Glutamatergic neuron (in vitro differentiated cells): ENCODE results near the gene NOCT. TPM values are rescaled to one million over a fixed set of nuclear protein-coding genes. Genes with fewer than 3 reads are reported as not detected.

Experiments used
- DNase-seq: peaks from one replicate; pipeline ENCODE4 v3.0.0; 2022
- H3K27ac Mint-ChIP-seq: one replicate; pipeline ENCODE4 v1.8.0; 2020; ENCODE audit warnings: mild to moderate bottlenecking, mixed read lengths, inconsistent platforms; ENCODE audit not compliant: unreplicated experiment
- H3K27me3 Mint-ChIP-seq: one replicate; pipeline ENCODE4 v1.8.0; 2020; ENCODE audit warnings: mild to moderate bottlenecking, moderate library complexity, mixed read lengths, inconsistent platforms; ENCODE audit not compliant: unreplicated experiment
- H3K36me3 Mint-ChIP-seq: one replicate; pipeline ENCODE4 v1.8.0; 2020; ENCODE audit warnings: mild to moderate bottlenecking, mixed read lengths, inconsistent platforms; ENCODE audit not compliant: unreplicated experiment
- H3K4me1 Mint-ChIP-seq: one replicate; pipeline ENCODE4 v1.8.0; 2020; ENCODE audit warnings: mild to moderate bottlenecking, low read depth, mixed read lengths, inconsistent platforms; ENCODE audit not compliant: unreplicated experiment
- H3K4me3 Mint-ChIP-seq: one replicate; pipeline ENCODE4 v1.8.0; 2020; ENCODE audit warnings: mild to moderate bottlenecking, mixed read lengths, inconsistent platforms; ENCODE audit not compliant: unreplicated experiment
- H3K9me3 Mint-ChIP-seq: one replicate; pipeline ENCODE4 v1.8.0; 2020; ENCODE audit warnings: mild to moderate bottlenecking, moderate library complexity, mixed read lengths, inconsistent platforms; ENCODE audit not compliant: unreplicated experiment
- CTCF ChIP-seq: fragments of 200-600 bp; sonication (generic); IDR thresholded peaks from one replicate; pipeline ENCODE4 v1.5.0; 2021; ENCODE audit not compliant: partially characterized antibody, unreplicated experiment
- total RNA-seq: library from RNA; stranded (reverse); fragmentation: NEBNext Ultra II Directional; extraction: Animal tissue kit (Norgen Biotek cat#: 25700); gene quantifications from one replicate; pipeline ENCODE4 v1.2.1, GENCODE V29; 2021; ENCODE audit not compliant: unreplicated experiment

The NOCT gene
- total RNA-seq, 1 donor from 2014 or later, result 39.1 TPM

- DNase-seq, result peak; percentile 70
- Mint-ChIP-seq H3K4me3 (no peak overlapping the region), H3K9me3 (no peaks in the 10 kb centered on the region), H3K27ac (no peak overlapping the region), H3K36me3 (no peaks in the 10 kb centered on the region), H3K27me3 (peaks cover 1% of the 10 kb centered on the region), H3K4me1 (peaks cover 22% of the 10 kb centered on the region)
- TF ChIP-seq CTCF, result peak; percentile 73
Measured at GRCh38 chr4:139030614-139031235, 15.1 kb downstream of the NOCT start.

GRCh38 chr4:139035650-139036049, 20.1 kb downstream of the NOCT start:
- no peak for TF ChIP-seq CTCF
- Mint-ChIP-seq H3K27me3 (peaks cover 3% of the 10 kb centered on the region), H3K4me3 (no peak overlapping the region), H3K4me1 (peaks cover 12% of the 10 kb centered on the region), H3K27ac (peak overlapping the region; percentile 12), H3K9me3 (peaks cover 2% of the 10 kb centered on the region), H3K36me3 (no peaks in the 10 kb centered on the region)
- DNase-seq, result no peak

GRCh38 chr4:139036885-139037284, 21.3 kb downstream of the NOCT start:
- H3K9me3 Mint-ChIP-seq, result peaks cover 2% of the 10 kb centered on the region
- no peaks in the 10 kb centered on the region for H3K36me3 Mint-ChIP-seq
- DNase-seq, result no peak
- peaks cover 10% of the 10 kb centered on the region for H3K4me1 Mint-ChIP-seq
- no peak overlapping the region for H3K4me3 Mint-ChIP-seq
- H3K27me3 Mint-ChIP-seq, result peaks cover 3% of the 10 kb centered on the region
- no peak for TF ChIP-seq CTCF
- no peak overlapping the region for H3K27ac Mint-ChIP-seq

GRCh38 chr4:139038874-139039443, 23.4 kb downstream of the NOCT start:
- peak overlapping the region; percentile 26 for H3K27ac Mint-ChIP-seq
- DNase-seq, result no peak

More at GRCh38 chr4:139038874-139039443, 23.4 kb downstream of the NOCT start:
- Mint-ChIP-seq H3K36me3 (no peaks in the 10 kb centered on the region), H3K4me3 (no peak overlapping the region), H3K27me3 (peaks cover 3% of the 10 kb centered on the region), H3K9me3 (peaks cover 6% of the 10 kb centered on the region), H3K4me1 (peaks cover 15% of the 10 kb centered on the region)
- TF ChIP-seq CTCF, result no peak
